IPS-20b (cell line): Measurements from ENCODE around the gene HAUS3.
"Not testable (repeated sequence)": the region's sequence is repeated elsewhere in the genome, so short reads cannot be mapped to it uniquely, and the experiment has no call there.

Source experiments
- H3K27ac ChIP-seq: one replicate; pipeline ENCODE4 v1.5.1; 2013; ENCODE audit warnings: low read length
- H3K27me3 ChIP-seq: 2 replicates; pipeline ENCODE4 v1.6.1; 2013; ENCODE audit warnings: mild to moderate bottlenecking, low read length, inconsistent platforms; ENCODE audit not compliant: insufficient read depth
- H3K36me3 ChIP-seq: 2 replicates; pipeline ENCODE4 v1.6.1; 2013; ENCODE audit warnings: low read depth, mild to moderate bottlenecking, inconsistent platforms, low read length, moderate library complexity; ENCODE audit not compliant: insufficient read depth
- H3K4me1 ChIP-seq: 2 replicates; pipeline ENCODE4 v1.6.1; 2013; ENCODE audit warnings: mild to moderate bottlenecking, control low read depth, inconsistent platforms, low read length, moderate library complexity; ENCODE audit not compliant: insufficient read depth
- H3K4me3 ChIP-seq: 2 replicates; pipeline ENCODE4 v1.5.1; 2013; ENCODE audit warnings: mild to moderate bottlenecking, low read length, inconsistent platforms
- H3K9ac ChIP-seq: 2 replicates; pipeline ENCODE4 v1.6.1; 2013; ENCODE audit warnings: low read depth, mild to moderate bottlenecking, inconsistent platforms, low read length, moderate library complexity
- H3K9me3 ChIP-seq: 2 replicates; pipeline ENCODE4 v1.6.1; 2013; ENCODE audit warnings: mild to moderate bottlenecking, low read depth, low read length, inconsistent platforms; ENCODE audit not compliant: insufficient read depth

HAUS3 gene

DNA sequence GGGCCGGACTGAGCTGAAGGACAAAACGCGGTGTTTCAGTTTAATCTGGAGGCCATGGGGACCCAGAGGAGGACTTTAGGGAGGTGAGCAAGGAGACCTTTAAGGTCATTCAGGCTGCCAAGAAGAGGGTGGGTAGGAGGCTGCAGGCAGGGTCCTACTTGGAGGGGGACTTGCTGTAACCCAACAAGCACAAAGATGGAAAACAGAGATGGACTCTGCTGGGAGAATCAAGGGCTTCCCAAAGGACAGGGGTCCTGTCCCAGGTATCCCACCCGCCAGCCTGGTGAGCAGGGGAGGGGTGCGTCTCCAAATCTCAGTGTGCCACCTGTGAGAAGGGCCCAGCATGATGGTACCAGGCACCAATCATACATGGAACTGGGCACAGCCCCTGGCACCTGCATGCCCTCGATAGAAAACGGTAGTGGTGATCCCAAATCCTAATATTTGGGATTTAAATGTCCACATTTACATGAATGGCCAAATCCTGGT, 3.9 kb upstream of the HAUS3 start:
- Histone ChIP-seq H3K9me3 (peaks cover 8% of the 10 kb centered on the region), H3K4me3 (no peak overlapping the region), H3K4me1 (no peaks in the 10 kb centered on the region), H3K36me3 (no peaks in the 10 kb centered on the region), H3K27ac (no peak overlapping the region), H3K9ac (no peak overlapping the region), H3K27me3 (peaks cover 3% of the 10 kb centered on the region; the same call in 1 of the 2 replicates)

DNA sequence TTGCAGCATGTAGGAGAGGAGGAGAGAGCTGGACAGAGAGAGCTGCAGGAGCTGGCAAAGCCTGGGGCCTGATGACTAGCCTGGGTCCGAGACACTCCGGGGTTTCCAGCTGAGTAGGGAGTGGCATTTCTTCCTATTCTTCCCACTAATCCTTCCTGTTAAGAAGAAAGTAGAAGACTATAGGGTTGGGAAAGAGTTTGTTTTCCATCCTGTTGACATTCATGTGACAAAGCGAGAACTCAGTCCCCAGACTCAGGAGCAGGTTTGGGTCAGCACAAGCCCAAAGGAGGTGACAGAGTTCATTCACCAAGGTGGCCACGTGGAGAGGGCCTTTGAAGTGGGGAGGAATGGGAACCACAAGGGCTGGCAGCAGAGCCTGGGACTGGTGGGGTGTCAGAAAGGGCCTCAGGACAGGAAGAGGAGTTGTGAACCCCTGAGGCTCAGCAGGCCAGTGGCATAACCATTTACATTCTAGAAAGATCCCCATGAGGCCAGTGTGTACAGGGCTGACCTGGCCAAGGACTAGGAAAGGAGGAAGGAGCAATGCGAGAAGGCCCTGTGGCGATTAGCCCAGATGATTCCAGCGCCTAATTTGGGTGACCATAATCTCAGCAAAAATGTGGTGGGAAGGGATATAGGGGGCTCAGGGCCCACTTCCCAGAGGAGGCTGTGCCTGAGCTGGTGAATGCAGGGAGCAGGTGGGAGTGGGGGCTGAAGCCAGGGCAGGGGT, 3.3 kb upstream of the HAUS3 start:
- peaks cover 3% of the 10 kb centered on the region; the same call in 1 of the 2 replicates for H3K27me3 ChIP-seq
- H3K9ac ChIP-seq, result no peak overlapping the region
- H3K27ac ChIP-seq, result no peak overlapping the region
- no peaks in the 10 kb centered on the region; the same call in 1 of the 2 replicates for H3K36me3 ChIP-seq
- 0 out of 2 replicates have a peak, but pooled peaks cover 4% of the 10 kb centered on the region for H3K4me1 ChIP-seq
- no peak overlapping the region for H3K4me3 ChIP-seq
- peaks cover 8% of the 10 kb centered on the region for H3K9me3 ChIP-seq

DNA sequence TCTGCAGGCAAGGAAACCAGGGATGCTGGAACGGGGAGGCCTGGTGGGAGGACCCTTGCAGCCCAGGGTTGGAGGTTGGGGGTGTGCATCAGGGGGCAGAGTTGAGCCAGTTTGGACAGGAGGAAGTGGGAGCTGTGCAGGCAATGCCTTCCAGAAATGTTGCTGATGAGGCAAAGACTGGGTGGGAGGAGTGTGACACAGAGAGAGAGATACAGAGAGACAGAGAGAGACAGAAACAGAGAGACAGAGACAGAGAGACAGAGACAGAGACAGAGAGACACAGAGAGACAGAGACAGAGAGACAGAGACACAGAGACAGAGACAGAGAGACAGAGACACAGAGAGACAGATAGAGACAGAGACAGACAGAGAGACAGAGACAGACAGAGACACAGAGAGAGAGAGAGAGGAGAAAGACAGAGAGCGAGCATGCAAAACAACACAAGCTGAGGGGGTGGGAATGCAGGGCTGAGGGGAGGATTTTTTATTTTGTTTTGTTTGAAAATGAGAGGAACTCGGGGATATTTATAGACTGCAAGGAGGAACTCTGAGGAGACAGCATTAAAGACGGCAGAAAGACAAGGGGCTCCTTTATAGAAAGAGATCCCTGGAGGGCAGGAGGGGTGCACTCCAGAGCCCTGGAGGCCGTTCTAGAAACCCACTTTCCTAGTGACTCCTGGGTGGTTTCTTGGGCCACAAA, 1.9 kb upstream of the HAUS3 start:
- H3K27me3 ChIP-seq, result peaks cover 3% of the 10 kb centered on the region; the same call in 1 of the 2 replicates
- 0 out of 2 replicates have a peak, but pooled peaks cover 4% of the 10 kb centered on the region for H3K4me1 ChIP-seq
- H3K36me3 ChIP-seq, result peaks cover 10% of the 10 kb centered on the region
- H3K9me3 ChIP-seq, result peaks cover 8% of the 10 kb centered on the region
- H3K9ac ChIP-seq, result no peak overlapping the region
- no peak overlapping the region for H3K27ac ChIP-seq
- no peak overlapping the region for H3K4me3 ChIP-seq

DNA sequence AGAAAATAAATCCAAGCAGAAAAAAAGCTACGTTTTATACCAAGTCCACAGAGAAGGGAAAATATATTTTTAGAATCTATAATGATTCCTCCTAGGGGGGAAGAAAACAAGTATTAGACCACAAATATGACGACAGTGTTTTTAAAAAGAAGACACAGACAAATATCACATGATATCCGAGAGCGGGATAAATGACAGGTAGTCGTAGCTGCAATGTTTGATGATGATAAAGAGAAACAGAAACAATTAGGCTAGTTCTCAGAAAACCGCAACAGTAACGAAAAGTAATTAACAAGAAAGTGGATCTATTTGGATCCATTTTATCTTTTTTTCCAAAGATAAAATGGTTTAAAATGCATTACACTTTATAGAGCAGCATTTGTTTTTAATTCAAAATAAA, 918 bp downstream of the HAUS3 start:
- peak overlapping the region; percentile 82; the same call in 1 of the 2 replicates for H3K9ac ChIP-seq
- peak overlapping the region; percentile 77 for H3K4me3 ChIP-seq
- no peak overlapping the region for H3K27ac ChIP-seq
- H3K36me3 ChIP-seq, result peaks cover 31% of the 10 kb centered on the region
- H3K27me3 ChIP-seq, result peaks cover 3% of the 10 kb centered on the region; the same call in 1 of the 2 replicates
- H3K9me3 ChIP-seq, result peaks cover 8% of the 10 kb centered on the region
- 0 out of 2 replicates have a peak, but pooled peaks cover 4% of the 10 kb centered on the region for H3K4me1 ChIP-seq

DNA sequence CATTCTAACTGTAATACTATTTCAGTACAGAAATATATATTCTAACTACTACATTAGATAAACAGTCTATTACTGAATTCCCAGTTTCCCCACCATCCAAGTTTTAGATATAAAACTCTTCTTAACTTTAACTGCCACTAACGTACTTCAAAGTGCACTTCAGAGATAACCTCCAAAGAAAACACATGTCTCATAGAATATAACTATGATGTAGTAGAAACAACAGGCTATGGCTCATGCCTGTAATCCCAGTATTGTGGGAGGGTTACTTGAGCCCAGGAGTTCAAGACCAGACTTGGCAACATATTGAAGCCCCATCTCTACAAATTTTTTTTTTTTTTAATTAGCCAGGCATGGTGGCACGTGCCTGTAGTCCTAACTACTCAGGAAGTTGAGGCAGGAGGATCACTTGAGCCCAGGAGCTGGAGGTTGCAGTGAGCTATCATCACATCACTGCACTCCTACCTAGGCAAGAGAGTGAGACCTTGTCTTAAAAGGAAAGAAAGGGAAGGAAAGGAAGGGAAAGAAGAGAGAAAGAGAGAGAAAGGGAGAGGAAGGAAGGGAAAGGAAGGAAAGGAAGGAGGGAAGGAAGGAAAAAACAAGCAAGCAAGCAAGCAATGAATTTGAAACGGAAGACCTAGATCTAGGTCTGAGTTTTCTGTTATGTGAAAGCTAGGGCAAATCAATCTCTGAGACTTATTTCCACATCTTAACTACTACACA, 4.8 kb downstream of the HAUS3 start:
- Histone ChIP-seq H3K27me3 (no peaks in the 10 kb centered on the region), H3K36me3 (peaks cover 51% of the 10 kb centered on the region), H3K9ac (no peak overlapping the region), H3K4me3 (no peak overlapping the region), H3K27ac (no peak overlapping the region), H3K9me3 (no peaks in the 10 kb centered on the region), H3K4me1 (0 out of 2 replicates have a peak, but pooled peaks cover 4% of the 10 kb centered on the region)

DNA sequence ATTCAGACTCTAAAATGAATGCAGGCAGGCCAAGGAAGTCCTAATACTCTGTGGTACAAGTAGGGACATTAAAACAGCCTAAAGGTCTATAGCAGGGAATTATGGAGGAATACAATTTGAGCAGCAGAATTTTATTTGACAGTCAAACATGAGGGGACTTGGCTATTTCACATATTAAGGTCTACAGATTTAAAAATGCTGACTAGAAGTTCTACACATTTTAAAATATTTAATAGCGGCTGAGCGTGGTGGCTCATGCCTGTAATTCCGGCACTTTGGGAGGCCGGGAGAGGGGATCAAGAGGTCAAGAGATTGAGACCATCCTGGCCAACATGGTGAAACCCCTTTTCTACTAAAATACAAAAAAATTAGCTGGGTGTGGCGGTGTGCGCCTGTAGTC, 10.8 kb downstream of the HAUS3 start:
- Histone ChIP-seq H3K36me3 (peaks cover 26% of the 10 kb centered on the region), H3K4me3 (no peak overlapping the region), H3K9ac (no peak overlapping the region), H3K4me1 (no peaks in the 10 kb centered on the region), H3K9me3 (no peaks in the 10 kb centered on the region), H3K27ac (no peak overlapping the region), H3K27me3 (no peaks in the 10 kb centered on the region)

DNA sequence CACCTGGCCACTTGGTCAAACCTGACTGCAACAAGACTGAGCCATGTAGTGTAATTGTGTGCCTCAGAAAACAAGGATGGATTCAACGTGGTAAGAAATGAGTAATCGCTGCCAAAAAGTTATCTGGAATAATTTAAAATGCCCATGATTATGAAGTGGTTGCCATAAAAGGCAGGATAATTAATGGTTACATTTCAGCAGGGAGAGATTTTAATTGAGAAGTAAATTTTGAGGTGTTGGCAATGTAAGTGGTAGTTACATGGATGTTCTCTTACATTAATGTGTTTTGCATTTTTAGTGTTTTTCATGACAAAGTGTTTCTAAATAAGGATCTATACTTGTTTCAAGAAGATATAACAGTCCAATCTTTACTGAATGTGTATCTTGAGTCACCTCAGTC, 15.7 kb downstream of the HAUS3 start:
- no peak overlapping the region for H3K4me3 ChIP-seq
- H3K4me1 ChIP-seq, result peaks cover 21% of the 10 kb centered on the region
- no peak overlapping the region for H3K27ac ChIP-seq
- H3K9me3 ChIP-seq, result no peaks in the 10 kb centered on the region
- H3K36me3 ChIP-seq, result no peaks in the 10 kb centered on the region; the same call in 1 of the 2 replicates
- no peaks in the 10 kb centered on the region; the same call in 1 of the 2 replicates for H3K27me3 ChIP-seq
- H3K9ac ChIP-seq, result no peak overlapping the region

DNA sequence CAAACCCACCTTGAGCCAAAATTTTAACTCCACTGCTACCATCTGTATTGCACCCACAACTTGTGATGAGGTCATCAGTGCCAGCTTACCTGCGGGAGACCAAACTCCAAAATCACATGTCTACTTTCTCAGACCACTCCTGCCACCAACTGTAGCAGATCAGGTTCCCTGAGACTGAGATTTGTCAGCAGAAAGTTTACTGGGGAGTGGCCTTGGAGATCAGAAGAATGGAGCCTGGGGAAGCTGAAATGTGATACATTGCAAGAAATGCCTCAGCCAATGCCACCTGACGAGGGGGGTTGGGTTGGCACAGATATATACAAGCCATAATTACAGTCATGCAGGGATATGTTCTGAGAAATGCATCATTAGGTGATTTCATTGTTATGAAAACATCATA, 19.1 kb downstream of the HAUS3 start:
- Histone ChIP-seq H3K27me3 (peaks cover 21% of the 10 kb centered on the region; the same call in 1 of the 2 replicates), H3K9me3 (no peaks in the 10 kb centered on the region), H3K9ac (no peak overlapping the region; the same call in 1 of the 2 replicates), H3K4me3 (no peak overlapping the region), H3K27ac (no peak overlapping the region), H3K4me1 (peaks cover 29% of the 10 kb centered on the region), H3K36me3 (no peaks in the 10 kb centered on the region)

DNA sequence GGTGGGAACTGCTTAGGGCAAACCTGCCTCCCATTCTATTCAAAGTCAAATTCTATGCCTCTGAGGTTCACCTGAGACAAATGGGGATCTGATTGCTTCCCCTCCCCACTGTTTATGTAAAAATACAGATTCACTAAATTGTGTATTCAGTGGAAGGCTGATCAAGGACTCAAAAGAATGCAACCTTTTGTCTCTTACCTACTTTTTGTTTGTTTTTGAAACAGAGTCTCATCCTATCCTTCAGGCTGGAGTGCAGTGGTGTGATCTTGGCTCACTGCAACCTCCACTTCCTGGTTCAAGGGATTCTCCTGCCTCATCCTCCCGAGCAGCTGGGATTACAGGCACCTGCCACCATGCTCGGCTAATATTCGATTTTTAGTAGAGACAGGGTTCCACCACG, 20.5 kb downstream of the HAUS3 start:
- H3K4me3 ChIP-seq, result peak overlapping the region; percentile 20; the same call in 1 of the 2 replicates
- not testable (repeated sequence) for H3K9me3 ChIP-seq
- H3K27me3 ChIP-seq, result peaks cover 35% of the 10 kb centered on the region; the same call in 1 of the 2 replicates

DNA sequence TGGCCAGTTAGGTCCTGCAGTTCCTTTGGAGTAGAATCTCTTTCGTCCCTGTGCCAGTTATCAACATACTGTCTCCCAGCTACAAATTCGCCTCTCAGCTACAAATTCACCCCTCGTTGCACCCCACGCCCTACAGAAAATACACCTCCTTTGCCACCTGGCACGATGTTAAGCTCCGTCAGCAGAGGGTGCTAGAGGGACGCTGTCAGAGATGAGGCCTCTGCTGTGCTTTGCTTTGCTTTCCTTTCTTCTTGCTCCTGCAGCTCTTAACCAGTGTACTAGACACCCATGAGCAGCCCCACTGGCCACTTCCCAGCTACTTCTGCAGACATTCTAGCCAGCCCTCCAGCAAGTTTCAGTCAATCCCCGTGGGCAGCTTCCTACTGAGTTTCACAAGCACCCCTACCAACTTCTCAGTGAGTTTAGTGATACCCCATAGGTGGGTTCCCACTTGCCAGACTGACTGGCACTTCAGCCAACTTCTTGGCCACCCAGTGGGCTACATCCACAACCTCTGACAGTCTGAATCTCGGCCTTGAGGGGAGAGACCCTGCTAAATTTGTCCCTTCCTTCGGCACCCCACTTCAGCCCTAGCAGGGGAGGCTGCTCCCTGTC, 21.8 kb downstream of the HAUS3 start:
- Histone ChIP-seq H3K4me3 (no peak overlapping the region; the same call in 1 of the 2 replicates), H3K9me3 (no peaks in the 10 kb centered on the region), H3K27ac (no peak overlapping the region)

More for the DNA sequence above, 20.5 kb downstream of the HAUS3 start:
- H3K36me3 ChIP-seq, result not testable (repeated sequence)
- peak overlapping the region; percentile 49; the same call in 1 of the 2 replicates for H3K9ac ChIP-seq
- peak overlapping the region; percentile 10 for H3K27ac ChIP-seq
- peaks cover 29% of the 10 kb centered on the region for H3K4me1 ChIP-seq

More for the DNA sequence above, 21.8 kb downstream of the HAUS3 start:
- no peaks in the 10 kb centered on the region for H3K36me3 ChIP-seq
- H3K4me1 ChIP-seq, result peaks cover 37% of the 10 kb centered on the region
- H3K27me3 ChIP-seq, result peaks cover 47% of the 10 kb centered on the region; the same call in 1 of the 2 replicates
- peak overlapping the region; percentile 46; the same call in 1 of the 2 replicates for H3K9ac ChIP-seq
